ENCODE data around the gene ACER2.

DNA sequence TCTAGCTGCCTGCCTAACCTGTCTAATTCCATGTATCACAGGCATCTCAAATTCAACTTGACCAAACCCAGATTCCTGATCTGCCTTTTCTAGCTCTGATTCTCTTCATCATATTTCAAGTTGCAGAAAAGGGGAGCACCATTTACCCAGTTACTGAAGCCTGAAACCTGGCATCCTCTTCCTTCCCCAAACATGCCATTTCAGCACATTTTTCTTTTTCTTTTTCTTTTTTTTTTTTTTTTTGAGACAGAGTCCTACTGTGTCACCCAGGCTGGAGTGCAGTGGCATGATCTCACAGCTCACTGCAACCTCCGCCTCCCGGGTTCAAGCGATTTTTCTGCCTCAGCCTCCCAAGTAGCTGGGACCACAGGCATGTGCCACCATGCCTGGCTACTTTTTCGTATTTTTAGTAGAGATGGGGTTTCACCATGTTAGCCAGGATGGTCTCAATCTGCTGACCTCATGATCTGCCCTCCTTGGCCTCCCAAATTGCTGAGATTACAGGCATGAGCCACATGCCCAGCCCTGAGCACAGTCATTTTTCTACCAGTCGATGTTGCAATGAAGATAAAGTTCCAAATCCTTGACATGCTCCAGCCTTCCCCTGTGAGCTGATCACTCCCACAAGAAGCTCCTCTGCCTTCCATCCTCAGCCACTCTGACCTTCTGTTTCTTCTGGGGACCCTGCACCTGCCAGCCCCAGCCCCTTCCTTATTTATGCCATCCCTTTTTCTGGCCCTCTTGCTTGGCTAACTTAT is 32.2 kb downstream of the ACER2 start:
- TF ChIP-seq, protein P1, sequence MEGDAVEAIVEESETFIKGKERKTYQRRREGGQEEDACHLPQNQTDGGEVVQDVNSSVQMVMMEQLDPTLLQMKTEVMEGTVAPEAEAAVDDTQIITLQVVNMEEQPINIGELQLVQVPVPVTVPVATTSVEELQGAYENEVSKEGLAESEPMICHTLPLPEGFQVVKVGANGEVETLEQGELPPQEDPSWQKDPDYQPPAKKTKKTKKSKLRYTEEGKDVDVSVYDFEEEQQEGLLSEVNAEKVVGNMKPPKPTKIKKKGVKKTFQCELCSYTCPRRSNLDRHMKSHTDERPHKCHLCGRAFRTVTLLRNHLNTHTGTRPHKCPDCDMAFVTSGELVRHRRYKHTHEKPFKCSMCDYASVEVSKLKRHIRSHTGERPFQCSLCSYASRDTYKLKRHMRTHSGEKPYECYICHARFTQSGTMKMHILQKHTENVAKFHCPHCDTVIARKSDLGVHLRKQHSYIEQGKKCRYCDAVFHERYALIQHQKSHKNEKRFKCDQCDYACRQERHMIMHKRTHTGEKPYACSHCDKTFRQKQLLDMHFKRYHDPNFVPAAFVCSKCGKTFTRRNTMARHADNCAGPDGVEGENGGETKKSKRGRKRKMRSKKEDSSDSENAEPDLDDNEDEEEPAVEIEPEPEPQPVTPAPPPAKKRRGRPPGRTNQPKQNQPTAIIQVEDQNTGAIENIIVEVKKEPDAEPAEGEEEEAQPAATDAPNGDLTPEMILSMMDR (IDR thresholded peaks at IDR 0.05): no peak
- no peak for TF ChIP-seq POLR2A (IDR thresholded peaks at IDR 0.05)
